ENCODE data around the gene TNNI3K. TPM values are rescaled to one million over a fixed set of nuclear protein-coding genes. Genes with fewer than 3 reads are reported as not detected.
A peak's percentile ranks its signal among the peaks of the same experiment; 100 is the strongest.

TNNI3K gene
- polyA plus RNA-seq, 1 donor from 2014 or later, result 3.5 TPM

GRCh38 chr1:74266001-74266400, 30.8 kb downstream of the TNNI3K start:
- no peaks in the 10 kb centered on the region for H3K36me3 ChIP-seq (ENCODE audit: insufficient read depth, low read length)
- no peaks in the 10 kb centered on the region for H3K9me2 ChIP-seq (ENCODE audit: insufficient read depth, low read length)
- no peak overlapping the region for H3K27ac ChIP-seq (ENCODE audit: low read length)
- H3K79me2 ChIP-seq (replicated peaks; ENCODE audit: insufficient read depth, low read length), result no peaks in the 10 kb centered on the region
- H3F3A ChIP-seq (ENCODE audit: insufficient read depth, low read length, poor library complexity, severe bottlenecking), result no peaks in the 10 kb centered on the region
- TF ChIP-seq POLR2AphosphoS5 (IDR thresholded peaks at IDR 0.05), result no peak
- TF ChIP-seq EZH2 (IDR thresholded peaks at IDR 0.05; ENCODE audit: borderline replicate concordance, insufficient read depth, low read length, poor library complexity, severe bottlenecking), result no peak
- TF ChIP-seq CTCF (IDR thresholded peaks at IDR 0.05; ENCODE audit: poor library complexity, severe bottlenecking), result no peak
- TF ChIP-seq EP300 (conservative IDR thresholded peaks at IDR 0.05; ENCODE audit: poor library complexity, severe bottlenecking), result no peak
- no peak for TF ChIP-seq SMC3 (conservative IDR thresholded peaks at IDR 0.05; ENCODE audit: poor library complexity)
- TF ChIP-seq REST (IDR thresholded peaks at IDR 0.05; ENCODE audit: borderline replicate concordance), result no peak
- no peak for TF ChIP-seq MXI1 (conservative IDR thresholded peaks at IDR 0.05; ENCODE audit: poor library complexity, severe bottlenecking)
- no peak for TF ChIP-seq TAF1 (IDR thresholded peaks at IDR 0.05; ENCODE audit: low read depth)
- TF ChIP-seq RAD21 (conservative IDR thresholded peaks at IDR 0.05), result no peak
- H3K9ac ChIP-seq (ENCODE audit: low read length), result no peak overlapping the region
- H3K4me3 ChIP-seq (ENCODE audit: low read length), result no peak overlapping the region
- H2AFZ ChIP-seq (ENCODE audit: low read depth, low read length), result no peak overlapping the region
- H3K4me2 ChIP-seq (ENCODE audit: low read length), result no peak overlapping the region
- no peaks in the 10 kb centered on the region for H3K27me3 ChIP-seq (ENCODE audit: insufficient read depth, low read depth, low read length)
- H4K20me1 ChIP-seq (ENCODE audit: insufficient read depth), result no peaks in the 10 kb centered on the region
- no peaks in the 10 kb centered on the region for H3K9me3 ChIP-seq (ENCODE audit: low read length)

- Histone ChIP-seq H4K20me1 (ENCODE audit: insufficient read depth) (no peaks in the 10 kb centered on the region), H3K79me2 (replicated peaks; ENCODE audit: insufficient read depth, low read length) (no peaks in the 10 kb centered on the region), H3K36me3 (ENCODE audit: insufficient read depth, low read length) (no peaks in the 10 kb centered on the region), H3K4me2 (ENCODE audit: low read length) (no peak overlapping the region), H3K27ac (ENCODE audit: low read length) (no peak overlapping the region), H3K4me3 (ENCODE audit: low read length) (no peak overlapping the region), H3K9ac (ENCODE audit: low read length) (no peak overlapping the region), H3K9me3 (ENCODE audit: low read length) (no peaks in the 10 kb centered on the region), H3K9me2 (ENCODE audit: insufficient read depth, low read length) (no peaks in the 10 kb centered on the region), H3F3A (ENCODE audit: insufficient read depth, low read length, poor library complexity, severe bottlenecking) (no peaks in the 10 kb centered on the region), H3K27me3 (ENCODE audit: insufficient read depth, low read depth, low read length) (no peaks in the 10 kb centered on the region), H2AFZ (ENCODE audit: low read depth, low read length) (no peak overlapping the region)
- no peak for TF ChIP-seq REST (IDR thresholded peaks at IDR 0.05; ENCODE audit: borderline replicate concordance)
- TF ChIP-seq RAD21 (conservative IDR thresholded peaks at IDR 0.05), result peak; percentile 12
- TF ChIP-seq POLR2AphosphoS5 (IDR thresholded peaks at IDR 0.05), result peak; percentile 59
- no peak for TF ChIP-seq SMC3 (conservative IDR thresholded peaks at IDR 0.05; ENCODE audit: poor library complexity)
Measured at GRCh38 chr1:74271503-74271902, 36.3 kb downstream of the TNNI3K start.

Data from neural cell (in vitro differentiated cells).